HepG2 (cell line): ENCODE measurements around the gene SPP1. TPM values are rescaled to one million over a fixed set of nuclear protein-coding genes. Genes with fewer than 3 reads are reported as not detected.

Source experiments
- ATAC-seq: fragments of 200-7000 bp; cut with Tn5 transposase; 3 replicates; pipeline ENCODE4 v1.9.1; 2020; ENCODE audit warnings: mild to moderate bottlenecking, moderate library complexity
- BruUV-seq: library from RNA; stranded (reverse); fragments of 400-500 nt; replicated peaks from 2 replicates; lab custom pipeline; 2021; lab: Mats Ljungman, UMichigan
- CTCF ChIA-PET: fragments of 300-600 bp; formaldehyde crosslinking; extraction: SDS; loops from one replicate; lab custom pipeline; 2021; ENCODE audit warnings: low total read pairs, inconsistent platforms, low intra/inter-chr PET ratio; lab: Yijun Ruan, JAX
- POLR2A ChIA-PET: fragments of 350-600 bp; sonication (Branson Sonifier 250); formaldehyde crosslinking; loops from one replicate; lab custom pipeline; 2020; ENCODE audit warnings: antibody characterized with exemption, inconsistent platforms; lab: Yijun Ruan, JAX
- DNase-seq: peaks from one replicate; pipeline ENCODE4 v3.0.0-alpha.2; 2015; ENCODE audit warnings: low spot score
- FAIRE-seq: peaks from 3 replicates; lab custom pipeline; 2011; peaks lifted over from hg19 to GRCh38; lab: Jason Lieb, UNC
- H2AFZ ChIP-seq: one replicate; pipeline ENCODE4 v1.6.1; 2011; ENCODE audit warnings: low read length, inconsistent platforms
- H3K27ac ChIP-seq: fragments of 300-600 bp; 3 replicates; pipeline ENCODE4 v1.8.0; 2011; ENCODE audit warnings: mixed run types, mild to moderate bottlenecking, mixed read lengths, low read length, inconsistent platforms; ENCODE audit not compliant: insufficient read depth; ENCODE audit errors: extremely low read length
- H3K27me3 ChIP-seq, 2 experiments: fragments of 200-600 bp in 1 of 2; 2 replicates in 1 of 2; 3 replicates in 1 of 2; pipeline versions ENCODE4 v1.6.0 to v1.8.0; 2011; ENCODE audit warnings: low read length in 2 of 2, mild to moderate bottlenecking in 2 of 2, moderate library complexity in 2 of 2, inconsistent platforms in 1 of 2; ENCODE audit not compliant: insufficient read depth in 2 of 2, control insufficient read depth in 1 of 2
- H3K36me3 ChIP-seq, 2 experiments: fragments of 200-600 bp in 1 of 2; replicated peaks in 1 of 2; 2 replicates in 1 of 2; 3 replicates in 1 of 2; pipeline versions ENCODE4 v1.5.1 to v1.8.0; 2011; ENCODE audit warnings: low read length in 2 of 2, inconsistent platforms in 1 of 2; ENCODE audit not compliant: insufficient read depth in 2 of 2, control insufficient read depth in 1 of 2
- H3K4me1 ChIP-seq: 2 replicates; pipeline ENCODE4 v1.5.1; 2012; ENCODE audit warnings: low read length, inconsistent platforms; ENCODE audit not compliant: insufficient read depth
- H3K4me2 ChIP-seq: 2 replicates; pipeline ENCODE4 v1.6.0; 2011; ENCODE audit warnings: low read depth, low read length, inconsistent platforms
- H3K4me3 ChIP-seq, 3 experiments: fragments of 200-600 bp in 1 of 3; sonication (generic), shearing (Covaris generic) in 1 of 3; replicated peaks in 1 of 3; 2 replicates each; pipeline ENCODE4 v1.5.1; 2011 to 2016; ENCODE audit warnings: low read length in 3 of 3, inconsistent platforms in 2 of 3, low read depth in 2 of 3, mild to moderate bottlenecking in 2 of 3, control low read depth in 1 of 3, mixed read lengths in 1 of 3; ENCODE audit not compliant: insufficient read depth in 1 of 3
- H3K79me2 ChIP-seq: one replicate; pipeline ENCODE4 v1.6.1; 2011; ENCODE audit warnings: low read length, inconsistent platforms; ENCODE audit not compliant: insufficient read depth
- H3K9ac ChIP-seq: 2 replicates; pipeline ENCODE4 v1.6.0; 2011; ENCODE audit warnings: mild to moderate bottlenecking, low read depth, low read length, inconsistent platforms; ENCODE audit not compliant: insufficient read depth
- H3K9me3 ChIP-seq: 2 replicates; pipeline ENCODE4 v1.5.1; 2012; ENCODE audit warnings: mild to moderate bottlenecking, low read length
- H4K20me1 ChIP-seq: 2 replicates; pipeline ENCODE4 v1.6.0; 2011; ENCODE audit warnings: inconsistent platforms, mild to moderate bottlenecking, low read length, moderate library complexity; ENCODE audit not compliant: insufficient read depth
- AKAP8 ChIP-seq: sonication (generic); formaldehyde crosslinking; IDR thresholded peaks from 2 replicates; pipeline ENCODE4 v1.5.1; 2020; ENCODE audit warnings: mild to moderate bottlenecking, missing genetic modification reagents
- CERS6 ChIP-seq: sonication (generic); formaldehyde crosslinking; IDR thresholded peaks from 2 replicates; pipeline ENCODE4 v1.5.0; 2020; ENCODE audit warnings: missing genetic modification reagents
- FOXK1 ChIP-seq: sonication (generic); formaldehyde crosslinking; IDR thresholded peaks from 2 replicates; pipeline ENCODE4 v1.4.0; 2020; ENCODE audit warnings: low read depth, missing genetic modification reagents, borderline replicate concordance
- FOXK2 ChIP-seq: fragments of 450-650 bp; IDR thresholded peaks from 2 replicates; pipeline ENCODE4 v1.6.1; 2016
- MEIS2 ChIP-seq: sonication (generic); formaldehyde crosslinking; IDR thresholded peaks from 2 replicates; pipeline ENCODE4 v1.9.0; 2021; ENCODE audit warnings: mild to moderate bottlenecking, missing genetic modification reagents
- MZF1 ChIP-seq: sonication (generic); formaldehyde crosslinking; IDR thresholded peaks from 2 replicates; pipeline ENCODE4 v1.8.1; 2023; ENCODE audit warnings: mild to moderate bottlenecking, missing genetic modification reagents, borderline replicate concordance
- PCBP2 ChIP-seq: fragments of 200-400 bp; formaldehyde crosslinking; optimal IDR thresholded peaks from 2 replicates; pipeline ENCODE3; 2018; ENCODE audit warnings: low read length, low read depth; ENCODE audit not compliant: poor library complexity, severe bottlenecking
- POLR2AphosphoS2 ChIP-seq: IDR thresholded peaks from 2 replicates; pipeline ENCODE4 v1.6.1; 2011; ENCODE audit warnings: low read depth, low read length, improper control_type of control experiment
- RNF219 ChIP-seq: sonication (generic); formaldehyde crosslinking; IDR thresholded peaks from 2 replicates; pipeline ENCODE4 v1.5.0; 2020; ENCODE audit warnings: mild to moderate bottlenecking, missing genetic modification reagents
- RORA ChIP-seq: sonication (generic); formaldehyde crosslinking; IDR thresholded peaks from 2 replicates; pipeline ENCODE4 v1.5.0; 2020; ENCODE audit warnings: mild to moderate bottlenecking, missing genetic modification reagents, moderate library complexity
- YY1 ChIP-seq: IDR thresholded peaks from 2 replicates; pipeline ENCODE4 v1.6.1; 2011; ENCODE audit warnings: low read length, low read depth, moderate library complexity, mild to moderate bottlenecking; ENCODE audit not compliant: insufficient read depth, insufficient replicate concordance
- ZBTB26 ChIP-seq: IDR thresholded peaks from 2 replicates; pipeline ENCODE4 v1.6.1; 2016; ENCODE audit warnings: missing compliant biosample characterization, missing genetic modification reagents, borderline replicate concordance
- ZNF138 ChIP-seq: sonication (generic); formaldehyde crosslinking; IDR thresholded peaks from 2 replicates; pipeline ENCODE4 v1.5.0; 2020; ENCODE audit warnings: mild to moderate bottlenecking, low read depth, missing genetic modification reagents
- ZNF792 ChIP-seq: IDR thresholded peaks from 2 replicates; pipeline ENCODE4 v1.6.1; 2016
- ZSCAN22 ChIP-seq: sonication (generic); formaldehyde crosslinking; IDR thresholded peaks from 2 replicates; pipeline ENCODE4 v1.4.0; 2020; ENCODE audit warnings: mild to moderate bottlenecking, missing genetic modification reagents
- in situ Hi-C: cut with HindIII; loops from 2 replicates; pipeline ENCODE4 v1.10.0; 2017; ENCODE audit warnings: low pct_unique_long_range_greater_than_20kb; ENCODE audit not compliant: extremely low pct_ligation_motif_present
- intact Hi-C: fragments of 100-400 bp; cut with micrococcal nuclease; formaldehyde crosslinking; loops from one replicate; pipeline ENCODE4 v1.10.0; 2022; ENCODE audit not compliant: unreplicated experiment
- polyA plus RNA-seq, 8 experiments: library from polyadenylated mRNA; depleted of rRNA in 3 of 8; stranded (reverse) in 7 of 8; unstranded in 1 of 8; fragments of >200 nt; fragmentation: Illumina TruSeq in 4 of 8; extraction: Trizol in 4 of 8; gene quantifications; 2 replicates each; pipeline versions ENCODE4 v1.2.1 to v1.2.3, GENCODE V29; 2011 to 2016; ENCODE audit warnings: low read depth in 4 of 8, missing spikeins in 1 of 8, mixed read lengths in 1 of 8; ENCODE audit not compliant: insufficient read depth in 1 of 8
- total RNA-seq, 5 experiments: library from RNA; depleted of rRNA; stranded (reverse); fragments of >200 nt; fragmentation: Illumina TruSeq; extraction: Trizol; gene quantifications; 2 replicates each; pipeline ENCODE4 v1.2.3, GENCODE V29; 2016; ENCODE audit warnings: low read depth in 1 of 5

The SPP1 gene
- total and polyA plus RNA-seq, 2 of the 13 experiments (the other 11 are each of a cell fraction or from before 2014, with no cell fraction given): 682 to 788 TPM

- 0 out of 5 replicates have a peak, but pooled peaks cover 0 to 11% of the 10 kb centered on the region in 2 experiments for H3K36me3 ChIP-seq
- TF ChIP-seq MZF1 (CRISPR knock-in tag) (no peak), CERS6 (CRISPR knock-in tag) (no peak), POLR2AphosphoS2 (no peak), MEIS2 (CRISPR knock-in tag) (no peak), FOXK1 (no peak), ZSCAN22 (CRISPR knock-in tag) (no peak), ZNF792 (CRISPR knock-in tag) (no peak), AKAP8 (no peak), RORA (CRISPR knock-in tag) (no peak), YY1 (no peak), ZNF138 (CRISPR knock-in tag) (no peak), PCBP2 (no peak), RNF219 (CRISPR knock-in tag) (no peak), FOXK2 (no peak), ZBTB26 (CRISPR knock-in tag) (no peak)
- intact Hi-C loops (no loop called here), in situ Hi-C loops (no loop called here)
- CTCF ChIA-PET: no interaction called here
- ATAC-seq (no peak), DNase-seq (no peak), FAIRE-seq (no peak)
- H3K79me2 ChIP-seq: no peaks in the 10 kb centered on the region
- H2AFZ ChIP-seq: no peak overlapping the region
- no peaks in the 10 kb centered on the region for H3K4me1 ChIP-seq
- H3K27me3 ChIP-seq: no peaks in the 10 kb centered on the region
- no peaks in the 10 kb centered on the region for H4K20me1 ChIP-seq
- H3K9me3 ChIP-seq: peaks cover 12% of the 10 kb centered on the region
- no peak overlapping the region for H3K4me2 ChIP-seq
- BruUV-seq: no TSS peak
- no peak overlapping the region for H3K27ac ChIP-seq
- H3K9ac ChIP-seq: no peak overlapping the region
- H3K4me3 ChIP-seq: no peak overlapping the region
- POLR2A ChIA-PET: no interaction called here
Observed at GRCh38 chr4:88022289-88022688, 46.8 kb downstream of the SPP1 start.
